Sigmoid colon (tissue), 7 donors: ENCODE data around the gene DDX39A. TPM values are rescaled to one million over a fixed set of nuclear protein-coding genes. Genes with fewer than 3 reads are reported as not detected.
A peak's percentile ranks its signal among the peaks of the same experiment; 100 is the strongest.

Experiments used
- DNase-seq: peaks from one replicate; pipeline ENCODE4 v3.0.0-alpha.2; 2019
- H3K27ac ChIP-seq, 4 donors: fragments of 200-600 bp; sonication (generic); one replicate each; pipeline ENCODE4 v1.5.1; 2016 to 2019; ENCODE audit warnings: mild to moderate bottlenecking in 1 of 4
- H3K27me3 ChIP-seq, 3 donors: fragments of 200-600 bp; sonication (generic); one replicate each; pipeline ENCODE4 v1.5.1; 2019; ENCODE audit warnings: mild to moderate bottlenecking in 1 of 3
- H3K36me3 ChIP-seq, 4 donors: fragments of 200-600 bp; sonication (generic); one replicate each; pipeline ENCODE4 v1.5.1; 2016 to 2019
- H3K4me1 ChIP-seq, 4 donors: fragments of 200-600 bp; sonication (generic); one replicate each; pipeline ENCODE4 v1.5.1; 2017 to 2019
- H3K4me3 ChIP-seq, 4 donors: fragments of 200-600 bp; sonication (generic); one replicate each; pipeline ENCODE4 v1.5.1; 2017 to 2019; ENCODE audit warnings: mild to moderate bottlenecking in 2 of 4, moderate library complexity in 1 of 4
- H3K9me3 ChIP-seq, 4 donors: fragments of 200-600 bp in 3 of 4; sonication (generic) in 3 of 4; one replicate each; pipeline versions ENCODE4 v1.5.1 to v1.6.1; 2013 to 2019
- CTCF ChIP-seq, 4 experiments: fragments of 450-650 bp in 3 of 4; fragments of 200-600 bp in 1 of 4; IDR thresholded peaks; one replicate each; pipeline ENCODE4 v1.5.1; 2016 to 2019; ENCODE audit warnings: antibody characterized with exemption in 4 of 4, mild to moderate bottlenecking in 3 of 4, moderate library complexity in 2 of 4
- EP300 ChIP-seq, 4 donors: sonication (generic); formaldehyde crosslinking; IDR thresholded peaks; one replicate each; pipeline ENCODE4 v1.6.1; 2017; ENCODE audit warnings: antibody characterized with exemption in 4 of 4
- POLR2A ChIP-seq, 2 donors: fragments of 450-650 bp; IDR thresholded peaks; one replicate each; pipeline ENCODE4 v1.6.1; 2016; ENCODE audit warnings: antibody characterized with exemption in 2 of 2, mild to moderate bottlenecking in 2 of 2, moderate library complexity in 2 of 2
- POLR2AphosphoS5 ChIP-seq, 4 donors: sonication (generic); formaldehyde crosslinking; IDR thresholded peaks; one replicate each; pipeline ENCODE4 v1.6.1; 2017; ENCODE audit warnings: antibody characterized with exemption in 4 of 4
- WGBS, 2 donors: extraction: QIAGEN DNeasy Blood & Tissue Kit; methylation state at CpG; one replicate each; pipeline ENCODE4 v1.1.7; 2013; 5-methylcytosine and 5-hydroxymethylcytosine counted together
- intact Hi-C: fragments of 100-400 bp; cut with DNase I; formaldehyde crosslinking; loops from one replicate; pipeline ENCODE4 v1.15.1; 2023
- polyA plus RNA-seq, 3 donors: library from polyadenylated mRNA; stranded (reverse); fragments of 200-250 nt; gene quantifications; one replicate each; pipeline ENCODE4 v1.2.3, GENCODE V29; 2013
- total RNA-seq, 4 donors: library from RNA; depleted of rRNA; stranded (reverse); fragments of >200 nt; gene quantifications; one replicate each; pipeline ENCODE4 v1.1.0, GENCODE V29; 2016
- donor health status: healthy with polysubstance abuse.
- donor health status: Bipolar disorder and iron deficiency.
- donor health status: healthy.

The DDX39A gene
- total and polyA plus RNA-seq, 7 donors, result 37.8 to 161 (median 43.6) TPM

- Histone ChIP-seq H3K27ac (no peak overlapping the region), H3K9me3 (no peaks in the 10 kb centered on the region), H3K4me3 (no peak overlapping the region), H3K27me3 (no peaks in the 10 kb centered on the region), H3K36me3 (peaks cover 38 to 100% (median 86%) of the 10 kb centered on the region in 4 donors), H3K4me1 (no peaks in the 10 kb centered on the region)
- DNase-seq, result no peak
- TF ChIP-seq POLR2AphosphoS5 (IDR thresholded peaks at IDR 0.05), result no peak
- no peak for TF ChIP-seq CTCF (IDR thresholded peaks at IDR 0.05)
- TF ChIP-seq POLR2A (IDR thresholded peaks at IDR 0.05), result no peak
- TF ChIP-seq EP300 (IDR thresholded peaks at IDR 0.05), result no peak
- 95 to 96% methylated on average over 10 of the region's 10 CpGs for WGBS, 2 donors
- intact Hi-C loops, result no loop called here
Observed at GRCh38 chr19:14446336-14447036, 27.3 kb upstream of the DDX39A start.

- H3K36me3 ChIP-seq, result peaks cover 24 to 79% (median 61%) of the 10 kb centered on the region in 4 donors
- intact Hi-C loops, result no loop called here
- H3K27me3 ChIP-seq, result no peaks in the 10 kb centered on the region
- 94 to 96% methylated on average over 14 of the region's 14 CpGs for WGBS, 2 donors
- no peak overlapping the region for H3K27ac ChIP-seq
- H3K4me1 ChIP-seq, result peaks cover 0 to 14% (median 9%) of the 10 kb centered on the region in 4 donors
- no peak overlapping the region for H3K4me3 ChIP-seq
- TF ChIP-seq POLR2A (IDR thresholded peaks at IDR 0.05), result no peak
- TF ChIP-seq CTCF (IDR thresholded peaks at IDR 0.05), result no peak
- no peak for TF ChIP-seq POLR2AphosphoS5 (IDR thresholded peaks at IDR 0.05)
- TF ChIP-seq EP300 (IDR thresholded peaks at IDR 0.05), result no peak
- H3K9me3 ChIP-seq, result no peaks in the 10 kb centered on the region
- DNase-seq, result no peak
Observed at GRCh38 chr19:14443632-14444216, 24.6 kb upstream of the DDX39A start.

GRCh38 chr19:14442891-14443631 is 23.9 kb upstream of the DDX39A start:
- WGBS, 2 donors, result 93 to 97% methylated on average over 16 of the region's 16 CpGs
- DNase-seq, result no peak
- no peak for TF ChIP-seq POLR2A (IDR thresholded peaks at IDR 0.05)
- no peak for TF ChIP-seq CTCF (IDR thresholded peaks at IDR 0.05)
- TF ChIP-seq POLR2AphosphoS5 (IDR thresholded peaks at IDR 0.05), result no peak
- no peak for TF ChIP-seq EP300 (IDR thresholded peaks at IDR 0.05)

GRCh38 chr19:14441041-14441938 is 22.1 kb upstream of the DDX39A start:
- no peak overlapping the region for H3K4me3 ChIP-seq

More at GRCh38 chr19:14442891-14443631, 23.9 kb upstream of the DDX39A start:
- no peak overlapping the region for H3K4me3 ChIP-seq
- H3K27ac ChIP-seq, result no peak overlapping the region
- H3K36me3 ChIP-seq, result peaks cover 22 to 73% (median 54%) of the 10 kb centered on the region in 4 donors
- intact Hi-C loops, result no loop called here
- H3K9me3 ChIP-seq, result no peaks in the 10 kb centered on the region
- peaks cover 0 to 16% (median 10%) of the 10 kb centered on the region in 4 donors for H3K4me1 ChIP-seq
- no peaks in the 10 kb centered on the region for H3K27me3 ChIP-seq

More at GRCh38 chr19:14441041-14441938, 22.1 kb upstream of the DDX39A start:
- WGBS, 2 donors, result 88 to 91% methylated on average over 34 of the region's 34 CpGs
- Histone ChIP-seq H3K9me3 (no peaks in the 10 kb centered on the region), H3K4me1 (peaks cover 0 to 22% (median 10%) of the 10 kb centered on the region in 4 donors), H3K27ac (peak overlapping the region in 1 of 4 donors; percentile 43), H3K36me3 (peaks cover 20 to 64% (median 37%) of the 10 kb centered on the region in 4 donors), H3K27me3 (no peaks in the 10 kb centered on the region)
- intact Hi-C loops, result no loop called here
- no peak for TF ChIP-seq EP300 (IDR thresholded peaks at IDR 0.05)
- TF ChIP-seq CTCF (IDR thresholded peaks at IDR 0.05), result no peak
- TF ChIP-seq POLR2AphosphoS5 (IDR thresholded peaks at IDR 0.05), result no peak
- TF ChIP-seq POLR2A (IDR thresholded peaks at IDR 0.05), result no peak
- no peak for DNase-seq
